Omental fat pad (tissue), 4 donors: Measurements from ENCODE around the gene AARS1. TPM values are rescaled to one million over a fixed set of nuclear protein-coding genes. Genes with fewer than 3 reads are reported as not detected.
A peak's percentile ranks its signal among the peaks of the same experiment; 100 is the strongest.
"Not testable (repeated sequence)": the region's sequence is repeated elsewhere in the genome, so short reads cannot be mapped to it uniquely, and the experiment has no call there.

Experiments used
- ATAC-seq: fragments of 150-250 bp; one replicate; pipeline ENCODE4 v1.9.1; 2016; ENCODE audit warnings: mild to moderate bottlenecking, moderate library complexity; ENCODE audit not compliant: low FRiP score
- DNase-seq: peaks from one replicate; pipeline ENCODE4 v3.0.0-alpha.2; 2019; ENCODE audit warnings: low spot score
- CTCF ChIP-seq, 3 donors: fragments of 450-650 bp; IDR thresholded peaks; one replicate each; pipeline ENCODE4 v1.5.1; 2016 to 2017; ENCODE audit warnings: antibody characterized with exemption in 3 of 3, mild to moderate bottlenecking in 3 of 3, moderate library complexity in 2 of 3
- total RNA-seq, 4 donors: library from RNA; depleted of rRNA; stranded (reverse); fragments of >200 nt; gene quantifications; one replicate each; pipeline ENCODE4 v1.1.0, GENCODE V29; 2016

AARS1 gene
- total RNA-seq, 4 donors from 2014 or later = 69.9 to 91.5 (median 82.2) TPM

GRCh38 chr16:70254180-70254964 is 34.9 kb downstream of the AARS1 start:
- no peak for ATAC-seq
- TF ChIP-seq CTCF (IDR thresholded peaks at IDR 0.05) = no peak
- no peak for DNase-seq

- DNase-seq = no peak
- TF ChIP-seq CTCF (IDR thresholded peaks at IDR 0.05) = no peak
- no peak for ATAC-seq
These were observed 35.8 kb downstream of the AARS1 start for GRCh38 chr16:70253291-70254106.

- ATAC-seq = no peak
- no peak for TF ChIP-seq CTCF (IDR thresholded peaks at IDR 0.05)
- DNase-seq = no peak
These were observed 36.8 kb downstream of the AARS1 start for GRCh38 chr16:70252355-70252988.

GRCh38 chr16:70251629-70252354 is 37.5 kb downstream of the AARS1 start, which contains the start of gene EXOSC6:
Gene EXOSC6 (minus strand): TSS chr16:70251940. CDS start chr16:70251900, 40 bp downstream.
- TF ChIP-seq CTCF (IDR thresholded peaks at IDR 0.05) = peak in 2 of 3 donors; percentile 26 to 28
- DNase-seq = peak; percentile 48
- ATAC-seq = peak; percentile 98

GRCh38 chr16:70250748-70251628 is 38.3 kb downstream of the AARS1 start:
- ATAC-seq = peak; percentile 73
- no peak for DNase-seq
- no peak for TF ChIP-seq CTCF (IDR thresholded peaks at IDR 0.05)

- DNase-seq, ATAC-seq: not testable (repeated sequence)
These were observed 39.6 kb downstream of the AARS1 start for GRCh38 chr16:70249697-70250096.

- not testable (repeated sequence) for ATAC-seq, DNase-seq
These were observed 50.5 kb downstream of the AARS1 start for GRCh38 chr16:70238773-70239172.

GRCh38 chr16:70231831-70232230 is 57.5 kb downstream of the AARS1 start:
- not testable (repeated sequence) for DNase-seq, ATAC-seq

GRCh38 chr16:70226024-70226423 is 63.3 kb downstream of the AARS1 start:
- not testable (repeated sequence) for ATAC-seq, DNase-seq

GRCh38 chr16:70225430-70225829 is 63.9 kb downstream of the AARS1 start:
- not testable (repeated sequence) for DNase-seq, ATAC-seq

- not testable (repeated sequence) for DNase-seq
These were observed 64.7 kb downstream of the AARS1 start for GRCh38 chr16:70224645-70225044.

More at GRCh38 chr16:70224645-70225044, 64.7 kb downstream of the AARS1 start:
- ATAC-seq = not testable (repeated sequence)
